PC-9 (cell line): Measurements from ENCODE around the gene MACROD2. TPM values are rescaled to one million over a fixed set of nuclear protein-coding genes. Genes with fewer than 3 reads are reported as not detected.

ENCODE experiments used
- BruUV-seq: library from RNA; stranded (reverse); fragments of 400-500 nt; replicated peaks from 2 replicates; lab custom pipeline; 2021; lab: Mats Ljungman, UMichigan
- CTCF ChIA-PET: fragments of 300-600 bp; sonication (Branson Sonifier 250); formaldehyde crosslinking; loops from one replicate; lab custom pipeline; 2022; ENCODE audit warnings: antibody characterized with exemption; lab: Charles Lee
- POLR2A ChIA-PET: fragments of 300-600 bp; sonication (Branson Sonifier 250); formaldehyde crosslinking; loops from one replicate; lab custom pipeline; 2022; ENCODE audit warnings: antibody characterized with exemption; ENCODE audit not compliant: unreplicated experiment; lab: Charles Lee
- DNase-seq, 2 experiments: peaks; one replicate each; pipeline versions ENCODE4 v3.0.0 to v3.0.0-alpha.2; 2015 to 2022; ENCODE audit warnings: mixed read lengths in 1 of 2
- H2AFZ ChIP-seq: fragments of 200-600 bp; sonication (generic); 2 replicates; pipeline ENCODE4 v1.8.1; 2017; ENCODE audit warnings: antibody characterized with exemption
- H3F3A ChIP-seq: fragments of 200-600 bp; sonication (generic); 2 replicates; pipeline ENCODE4 v1.8.1; 2017; ENCODE audit warnings: antibody characterized with exemption, mild to moderate bottlenecking, low read depth; ENCODE audit not compliant: insufficient read depth
- H3K27ac ChIP-seq: fragments of 200-600 bp; sonication (generic); 2 replicates; pipeline ENCODE4 v1.6.1; 2016; ENCODE audit warnings: mixed run types
- H3K27me3 ChIP-seq: fragments of 200-600 bp; sonication (generic); 2 replicates; pipeline ENCODE4 v1.6.1; 2016; ENCODE audit warnings: low read depth, mixed run types; ENCODE audit not compliant: insufficient read depth
- H3K36me3 ChIP-seq: fragments of 200-600 bp; sonication (generic); 2 replicates; pipeline ENCODE4 v1.6.1; 2016; ENCODE audit warnings: low read depth, mixed run types
- H3K4me1 ChIP-seq: fragments of 200-600 bp; sonication (generic); replicated peaks from 2 replicates; pipeline ENCODE4 v1.6.1; 2016; ENCODE audit warnings: mixed run types; ENCODE audit not compliant: insufficient read depth
- H3K4me2 ChIP-seq: fragments of 200-600 bp; sonication (generic); 2 replicates; pipeline ENCODE4 v1.6.1; 2017; ENCODE audit warnings: mixed run types
- H3K4me3 ChIP-seq: fragments of 200-600 bp; sonication (generic); 2 replicates; pipeline ENCODE4 v1.6.1; 2016; ENCODE audit warnings: mixed run types
- H3K79me2 ChIP-seq: fragments of 200-600 bp; sonication (generic); 2 replicates; pipeline ENCODE4 v1.6.1; 2017; ENCODE audit warnings: low read depth, mixed run types
- H3K9me2 ChIP-seq: fragments of 200-600 bp; sonication (generic); 2 replicates; pipeline ENCODE4 v1.8.1; 2017; ENCODE audit warnings: mild to moderate bottlenecking; ENCODE audit not compliant: insufficient read depth
- H3K9me3 ChIP-seq: fragments of 200-600 bp; sonication (generic); 2 replicates; pipeline ENCODE4 v1.8.1; 2016; ENCODE audit warnings: low read depth; ENCODE audit not compliant: insufficient read depth
- H4K20me1 ChIP-seq: fragments of 200-600 bp; sonication (generic); 2 replicates; pipeline ENCODE4 v1.8.1; 2017; ENCODE audit not compliant: insufficient read depth
- CTCF ChIP-seq: fragments of 200-600 bp; sonication (generic); conservative IDR thresholded peaks from 2 replicates; pipeline ENCODE4 v1.6.1; 2017; ENCODE audit warnings: mixed run types, antibody characterized with exemption, mild to moderate bottlenecking, moderate library complexity
- EZH2 ChIP-seq: fragments of 200-600 bp; sonication (generic); IDR thresholded peaks from 2 replicates; pipeline ENCODE4 v1.8.0; 2017; ENCODE audit warnings: antibody characterized with exemption, low read depth
- intact Hi-C: fragments of 100-400 bp; cut with micrococcal nuclease; formaldehyde crosslinking; loops from one replicate; pipeline ENCODE4 v1.10.0; 2022; ENCODE audit not compliant: unreplicated experiment
- total RNA-seq: library from RNA; stranded (reverse); gene quantifications from 2 replicates; pipeline ENCODE4 v1.2.3, GENCODE V29; 2021

MACROD2 gene
- total RNA-seq, 1 experiment from 2014 or later, result 11.4 TPM

DNA sequence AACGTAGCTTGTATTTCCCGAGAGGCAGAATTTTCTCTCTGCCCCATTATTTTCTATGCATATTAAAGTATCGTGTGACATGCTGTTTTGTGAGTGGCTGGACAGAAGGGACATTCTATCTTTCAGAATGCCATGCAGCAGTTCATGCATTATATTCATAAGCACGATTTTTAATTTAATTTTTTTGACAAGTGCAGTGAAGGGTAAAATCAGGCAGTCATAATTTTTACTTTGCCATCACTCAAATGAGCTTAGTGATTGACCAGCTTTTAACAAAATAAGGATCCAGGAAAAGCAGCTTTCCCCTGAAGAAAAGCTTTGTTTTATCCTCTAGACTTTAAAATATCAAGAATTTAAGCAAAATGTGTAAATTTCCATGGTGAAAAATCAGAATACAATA, 1904.7 kb downstream of the MACROD2 start:
- CTCF ChIA-PET, result interaction anchor here (0.7 kb wide), 1 partner anchor 663 kb away, joined by 3 read pairs; no protein-coding TSS in a partner anchor
- Histone ChIP-seq H3K79me2 (no peaks in the 10 kb centered on the region), H3F3A (no peaks in the 10 kb centered on the region), H3K9me3 (no peaks in the 10 kb centered on the region), H3K27me3 (no peaks in the 10 kb centered on the region), H3K9me2 (0 out of 2 replicates have a peak, but pooled peaks cover under 1% of the 10 kb centered on the region), H3K4me2 (no peak overlapping the region), H3K4me3 (no peak overlapping the region), H4K20me1 (no peaks in the 10 kb centered on the region), H2AFZ (no peak overlapping the region), H3K27ac (no peak overlapping the region), H3K4me1 (no peaks in the 10 kb centered on the region), H3K36me3 (no peaks in the 10 kb centered on the region)
- intact Hi-C loops, result no loop called here
- TF ChIP-seq CTCF (no peak), EZH2 (no peak)
- POLR2A ChIA-PET, result no interaction called here
- no peak for DNase-seq
- BruUV-seq, result no TSS peak

DNA sequence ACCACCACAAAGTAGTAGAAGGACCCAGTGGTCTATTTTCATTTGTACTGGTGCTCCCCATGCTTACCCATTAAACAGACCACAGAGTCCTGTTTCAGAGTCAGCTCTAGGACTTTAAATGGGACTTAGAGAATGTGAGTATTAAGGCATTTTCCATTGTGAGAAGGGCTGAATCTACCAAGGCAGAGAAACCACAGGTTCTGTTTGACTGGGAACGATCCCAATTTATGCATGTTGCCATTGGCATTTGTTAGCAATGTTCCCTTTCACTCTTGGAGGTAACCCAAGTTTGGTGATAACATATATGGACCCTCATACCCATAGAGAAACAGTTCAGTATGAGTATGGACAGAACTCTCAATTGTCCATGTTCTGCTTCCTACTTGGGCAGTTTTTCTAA, 1905.1 kb downstream of the MACROD2 start:
- Histone ChIP-seq H3K36me3 (no peaks in the 10 kb centered on the region), H3K9me2 (0 out of 2 replicates have a peak, but pooled peaks cover 3% of the 10 kb centered on the region), H3K27me3 (no peaks in the 10 kb centered on the region), H3K79me2 (no peaks in the 10 kb centered on the region), H3K4me3 (no peak overlapping the region), H3K4me1 (no peaks in the 10 kb centered on the region), H3K9me3 (no peaks in the 10 kb centered on the region), H4K20me1 (no peaks in the 10 kb centered on the region), H3K27ac (no peak overlapping the region), H3K4me2 (no peak overlapping the region), H3F3A (no peaks in the 10 kb centered on the region), H2AFZ (no peak overlapping the region)
- ChIA-PET POLR2A (no interaction called here), CTCF (interaction anchor here (0.7 kb wide), 1 partner anchor 663 kb away, joined by 3 read pairs; no protein-coding TSS in a partner anchor)
- DNase-seq, result no peak
- no TSS peak for BruUV-seq
- intact Hi-C loops, result no loop called here
- TF ChIP-seq EZH2 (no peak), CTCF (no peak)

DNA sequence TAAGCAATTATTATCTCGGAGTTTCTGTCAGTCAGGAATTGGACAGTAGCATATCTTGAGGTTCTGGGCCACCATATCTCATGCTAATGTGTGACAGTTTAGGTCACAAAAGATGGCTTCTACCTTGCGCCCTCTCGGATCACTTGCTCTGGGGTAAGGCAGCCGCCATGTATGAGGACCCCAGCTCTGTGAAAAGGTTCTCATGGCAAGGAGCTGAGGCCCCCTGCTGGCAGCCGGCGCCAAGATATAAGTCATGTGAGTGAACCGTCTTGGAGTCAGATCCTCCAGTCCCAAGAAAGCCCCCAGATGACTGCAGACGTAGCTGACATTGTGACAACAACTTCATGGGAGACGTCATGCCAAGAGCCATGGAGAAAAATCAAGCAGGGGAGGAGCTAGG, 1907.2 kb downstream of the MACROD2 start:
- no peak overlapping the region for H3K27ac ChIP-seq
- H4K20me1 ChIP-seq, result no peaks in the 10 kb centered on the region
- H3K27me3 ChIP-seq, result no peaks in the 10 kb centered on the region
- TF ChIP-seq CTCF (peak; percentile 52; the same call in 1 of the 2 replicates), EZH2 (no peak)
- POLR2A ChIA-PET, result no interaction called here
- 0 out of 2 replicates have a peak, but pooled peaks cover 3% of the 10 kb centered on the region for H3K9me2 ChIP-seq
- BruUV-seq, result no TSS peak
- no peaks in the 10 kb centered on the region for H3K79me2 ChIP-seq
- no peak overlapping the region for H3K4me3 ChIP-seq
- CTCF ChIA-PET, result no interaction called here
- no peaks in the 10 kb centered on the region for H3K4me1 ChIP-seq
- no peak overlapping the region for H3K4me2 ChIP-seq
- intact Hi-C loops, result no loop called here
- no peak for DNase-seq
- no peak overlapping the region for H2AFZ ChIP-seq
- no peaks in the 10 kb centered on the region for H3F3A ChIP-seq
- H3K9me3 ChIP-seq, result no peaks in the 10 kb centered on the region
- no peaks in the 10 kb centered on the region for H3K36me3 ChIP-seq
